Measurements from ENCODE around the gene RSAD2. TPM values are rescaled to one million over a fixed set of nuclear protein-coding genes. Genes with fewer than 3 reads are reported as not detected.
A peak's percentile ranks its signal among the peaks of the same experiment; 100 is the strongest.

RSAD2 gene
- total and polyA plus RNA-seq, 9 of the 15 experiments (the other 6 are each of a cell fraction or from before 2014, with no cell fraction given): 0.15 to 1.4 (median 0.28) TPM

- TF ChIP-seq ATF4 (CRISPR knock-in tag; IDR thresholded peaks at IDR 0.05) (no peak), ZBTB8A (IDR thresholded peaks at IDR 0.05; ENCODE audit: partially characterized antibody) (no peak), ZNF184 (CRISPR knock-in tag; IDR thresholded peaks at IDR 0.05) (no peak), ZFX (CRISPR knock-in tag; IDR thresholded peaks at IDR 0.05) (peak; percentile 95), HMG20B (CRISPR knock-in tag; IDR thresholded peaks at IDR 0.05) (no peak), RCOR1 (IDR thresholded peaks at IDR 0.05; ENCODE audit: borderline replicate concordance in 1 of 2, low read depth in 2 of 2, low read length in 2 of 2) (no peak), ILF3 (IDR thresholded peaks at IDR 0.05; ENCODE audit: borderline replicate concordance) (no peak), SMAD3 (CRISPR knock-in tag; conservative IDR thresholded peaks at IDR 0.05) (no peak), GABPB2 (CRISPR knock-in tag; conservative IDR thresholded peaks at IDR 0.05) (no peak), ZNF592 (IDR thresholded peaks at IDR 0.05) (no peak; the same call in none of the 2 replicates), BRF1 (IDR thresholded peaks at IDR 0.05; ENCODE audit: borderline replicate concordance, extremely low read depth, insufficient read length) (no peak), FOXP4 (CRISPR knock-in tag; IDR thresholded peaks at IDR 0.05; ENCODE audit: borderline replicate concordance) (0 out of 2 replicates have a peak, but pooled peaks have one; percentile 3), CCAR2 (IDR thresholded peaks at IDR 0.05; ENCODE audit: low read depth, low read length) (no peak), JUN (IDR thresholded peaks at IDR 0.05; ENCODE audit: borderline replicate concordance, low read depth, low read length) (no peak), JUN (CRISPR knock-in tag; IDR thresholded peaks at IDR 0.05; ENCODE audit: borderline replicate concordance) (no peak), ZNF79 (CRISPR knock-in tag; IDR thresholded peaks at IDR 0.05; ENCODE audit: low read depth) (no peak), MCM3 (IDR thresholded peaks at IDR 0.05) (no peak), CBX3 (IDR thresholded peaks at IDR 0.05; ENCODE audit: borderline replicate concordance in 1 of 2, low read length in 2 of 2) (no peak), L3MBTL2 (IDR thresholded peaks at IDR 0.05) (peak; percentile 93), SRF (CRISPR knock-in tag; IDR thresholded peaks at IDR 0.05) (no peak)
Measured at GRCh38 chr2:6865346-6866274, 12.0 kb upstream of the RSAD2 start, which contains the start of gene CMPK2 (continued).
